ENCODE measurements around the gene PRMT5.

Gene PRMT5

DNA sequence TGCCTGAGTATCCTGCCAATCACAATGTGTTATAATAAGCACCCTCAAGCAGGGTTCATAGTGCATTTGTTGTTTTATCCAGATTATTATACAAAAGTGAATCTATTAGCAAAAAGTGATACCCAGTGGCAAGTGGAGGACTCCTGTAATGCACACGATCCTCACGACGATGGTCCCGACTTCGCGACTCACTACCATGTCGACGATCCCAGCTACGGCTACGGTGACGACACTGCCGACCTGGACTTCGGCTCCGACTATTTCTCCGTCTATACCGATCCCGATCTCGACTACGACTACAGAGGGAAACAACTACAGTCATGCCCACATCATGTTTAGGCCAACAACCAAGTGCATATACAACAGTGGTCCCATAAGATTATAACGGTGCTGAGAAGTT lies 23.1 kb downstream of the PRMT5 start:
- Histone ChIP-seq H3K36me3 (peaks cover 100% of the 10 kb centered on the region), H3K4me1 (ENCODE audit: control insufficient read depth in 1 of 2, insufficient read depth in 1 of 2, low read depth in 1 of 2, low read length in 1 of 2) (peaks cover 6 to 8% of the 10 kb centered on the region in 2 experiments), H3K9me3 (no peaks in the 10 kb centered on the region), H3K27me3 (no peaks in the 10 kb centered on the region), H3K4me3 (ENCODE audit: low read depth in 1 of 2, low read length in 1 of 2) (no peak overlapping the region), H3K27ac (no peak overlapping the region)
- no peak for TF ChIP-seq CTCF (IDR thresholded peaks at IDR 0.05)

GRCh38 chr14:22905627-22906026 lies 23.5 kb downstream of the PRMT5 start:
- no peak overlapping the region for H3K4me3 ChIP-seq (ENCODE audit: low read depth in 1 of 2, low read length in 1 of 2)
- H3K36me3 ChIP-seq: peaks cover 100% of the 10 kb centered on the region
- no peak for TF ChIP-seq CTCF (IDR thresholded peaks at IDR 0.05)
- H3K27me3 ChIP-seq: no peaks in the 10 kb centered on the region
- no peak overlapping the region for H3K27ac ChIP-seq
- peaks cover 6 to 8% of the 10 kb centered on the region in 2 experiments for H3K4me1 ChIP-seq (ENCODE audit: control insufficient read depth in 1 of 2, insufficient read depth in 1 of 2, low read depth in 1 of 2, low read length in 1 of 2)
- no peaks in the 10 kb centered on the region for H3K9me3 ChIP-seq

DNA sequence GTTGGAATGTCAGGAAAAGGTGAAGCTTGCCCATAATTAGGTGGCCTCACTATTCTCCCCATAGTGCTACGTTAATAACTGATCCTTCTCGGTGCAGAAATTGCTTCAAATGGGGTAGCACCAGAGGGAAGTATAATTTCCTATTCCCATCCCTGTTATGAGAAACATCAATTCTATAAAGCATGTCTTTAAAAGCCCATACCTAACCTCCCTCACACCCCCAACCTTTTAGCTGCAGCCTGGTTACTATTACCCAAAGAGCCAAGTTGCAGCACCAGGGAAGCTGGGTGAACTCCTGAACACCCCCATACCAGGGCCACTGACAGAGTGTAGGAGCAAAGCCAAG lies 25.5 kb downstream of the PRMT5 start:
- H3K36me3 ChIP-seq: peaks cover 100% of the 10 kb centered on the region
- H3K27ac ChIP-seq: no peak overlapping the region
- no peaks in the 10 kb centered on the region for H3K27me3 ChIP-seq
- no peak for TF ChIP-seq CTCF (IDR thresholded peaks at IDR 0.05)
- no peaks in the 10 kb centered on the region for H3K9me3 ChIP-seq
- no peak overlapping the region for H3K4me3 ChIP-seq (ENCODE audit: low read depth in 1 of 2, low read length in 1 of 2)
- peaks cover 10 to 11% of the 10 kb centered on the region in 2 experiments for H3K4me1 ChIP-seq (ENCODE audit: control insufficient read depth in 1 of 2, insufficient read depth in 1 of 2, low read depth in 1 of 2, low read length in 1 of 2)

DNA sequence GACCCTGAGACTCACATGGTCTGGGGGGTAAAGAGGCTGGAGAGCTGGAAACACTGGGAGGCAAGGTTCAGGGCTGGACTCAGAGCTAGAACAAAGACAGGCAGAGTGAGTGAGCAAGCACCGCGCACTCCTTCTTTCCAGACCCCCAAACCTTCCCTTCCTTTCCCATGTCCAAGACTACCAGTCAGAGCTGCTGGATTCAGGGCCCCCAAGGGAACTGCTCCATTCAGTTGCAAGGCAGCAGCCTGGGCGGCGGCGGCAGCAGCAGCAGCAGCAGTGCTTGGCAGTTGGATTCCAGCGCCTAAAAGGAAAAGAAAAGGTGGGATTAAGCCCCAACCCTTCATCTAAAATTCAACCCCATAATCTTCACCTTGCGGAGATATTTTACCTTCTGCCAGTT lies 27.4 kb downstream of the PRMT5 start:
- Histone ChIP-seq H3K27me3 (no peaks in the 10 kb centered on the region), H3K9me3 (no peaks in the 10 kb centered on the region), H3K27ac (peak overlapping the region; percentile 57), H3K4me1 (ENCODE audit: control insufficient read depth in 1 of 2, insufficient read depth in 1 of 2, low read depth in 1 of 2, low read length in 1 of 2) (peaks cover 6 to 7% of the 10 kb centered on the region in 2 experiments), H3K36me3 (peaks cover 100% of the 10 kb centered on the region), H3K4me3 (ENCODE audit: low read depth in 1 of 2, low read length in 1 of 2) (no peak overlapping the region)
- no peak for TF ChIP-seq CTCF (IDR thresholded peaks at IDR 0.05)

DNA sequence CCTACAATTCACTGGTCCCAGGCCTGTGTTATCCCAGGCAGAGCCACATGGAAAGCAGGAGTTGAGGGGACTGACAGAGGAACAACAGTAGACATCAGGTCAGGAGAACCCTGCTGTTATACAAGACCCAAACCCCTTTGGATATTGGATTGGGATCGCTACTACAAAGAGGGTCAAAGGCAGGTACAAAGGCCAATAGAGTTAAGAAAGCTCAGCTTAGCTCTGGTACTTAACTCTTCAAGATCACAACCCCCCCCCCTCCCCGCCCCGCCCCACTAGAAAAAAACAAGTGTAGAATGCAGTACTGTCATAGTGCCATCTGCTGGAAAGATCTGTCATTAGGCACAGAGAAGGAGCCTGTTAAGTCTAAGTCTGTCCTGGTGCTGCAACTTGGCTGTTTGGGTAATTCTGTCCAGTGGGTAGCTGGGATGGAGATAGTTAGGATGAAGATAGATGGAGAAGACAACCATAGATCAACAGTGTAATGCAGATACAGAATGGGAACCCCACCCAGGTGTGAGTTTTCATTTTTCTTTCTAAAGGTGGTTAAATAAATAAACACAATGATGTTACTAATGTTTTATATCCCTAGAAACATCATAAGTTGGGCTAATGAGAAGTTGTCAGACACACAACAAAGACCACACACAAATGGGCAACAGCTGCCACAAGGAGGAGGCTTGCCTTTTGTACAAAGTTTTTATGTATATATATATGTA lies 28.9 kb downstream of the PRMT5 start:
- Histone ChIP-seq H3K4me1 (ENCODE audit: control insufficient read depth in 1 of 2, insufficient read depth in 1 of 2, low read depth in 1 of 2, low read length in 1 of 2) (peaks cover 6 to 7% of the 10 kb centered on the region in 2 experiments), H3K27me3 (no peaks in the 10 kb centered on the region), H3K4me3 (ENCODE audit: low read depth in 1 of 2, low read length in 1 of 2) (no peak overlapping the region), H3K9me3 (no peaks in the 10 kb centered on the region), H3K27ac (peak overlapping the region; percentile 57), H3K36me3 (peaks cover 88% of the 10 kb centered on the region)
- peak; percentile 66 for TF ChIP-seq CTCF (IDR thresholded peaks at IDR 0.05)
